Endothelial cell of umbilical vein (primary cell): ENCODE measurements around the gene ST8SIA2. TPM values are rescaled to one million over a fixed set of nuclear protein-coding genes. Genes with fewer than 3 reads are reported as not detected.

Experiments used
- BruUV-seq: library from RNA; stranded (reverse); fragments of 400-500 nt; replicated peaks from 2 replicates; lab custom pipeline; 2021; lab: Mats Ljungman, UMichigan
- CTCF ChIA-PET: fragments of 300-600, 350-600 bp; sonication (Branson Sonifier 250); formaldehyde crosslinking; loops from one replicate; lab custom pipeline; 2021; ENCODE audit warnings: antibody characterized with exemption, inconsistent platforms; lab: Charles Lee
- POLR2A ChIA-PET: fragments of 300-600, 350-600 bp; sonication (Branson Sonifier 250); formaldehyde crosslinking; loops from one replicate; lab custom pipeline; 2021; ENCODE audit warnings: antibody characterized with exemption, inconsistent platforms; lab: Charles Lee
- DNase-seq: peaks from one replicate; pipeline ENCODE4 v3.0.0-alpha.2; 2011; ENCODE audit warnings: low read depth, low spot score
- FAIRE-seq: peaks from 2 replicates; lab custom pipeline; 2011; peaks lifted over from hg19 to GRCh38; lab: Jason Lieb, UNC
- H2AFZ ChIP-seq: 2 replicates; pipeline ENCODE4 v1.6.0; 2012; ENCODE audit warnings: low read depth, low read length, control low read depth, inconsistent platforms
- H3K27ac ChIP-seq: 2 replicates; pipeline ENCODE4 v1.5.1; 2011; ENCODE audit warnings: low read depth, mild to moderate bottlenecking, control low read depth, low read length, moderate library complexity; ENCODE audit not compliant: insufficient read depth
- H3K27me3 ChIP-seq, 2 experiments: 2 replicates each; pipeline versions ENCODE4 v1.6.0 to v1.6.1; 2011; ENCODE audit warnings: low read length in 2 of 2, mixed read lengths in 1 of 2; ENCODE audit not compliant: control insufficient read depth in 2 of 2, insufficient read depth in 2 of 2
- H3K36me3 ChIP-seq, 2 experiments: 2 replicates in 1 of 2; 3 replicates in 1 of 2; pipeline ENCODE4 v1.5.1; 2011; ENCODE audit warnings: low read length in 2 of 2, mild to moderate bottlenecking in 1 of 2, moderate library complexity in 1 of 2; ENCODE audit not compliant: control insufficient read depth in 2 of 2, insufficient read depth in 2 of 2; ENCODE audit errors: extremely low read depth in 1 of 2
- H3K4me1 ChIP-seq: 3 replicates; pipeline ENCODE4 v1.5.1; 2011; ENCODE audit warnings: mild to moderate bottlenecking, low read length; ENCODE audit not compliant: control insufficient read depth, insufficient read depth; ENCODE audit errors: extremely low read depth
- H3K4me2 ChIP-seq: 2 replicates; pipeline ENCODE4 v1.6.1; 2011; ENCODE audit warnings: low read length, control low read depth, mixed read lengths; ENCODE audit not compliant: insufficient read depth
- H3K4me3 ChIP-seq, 3 experiments: fragments of 200-600 bp in 1 of 3; sonication (generic), shearing (Covaris generic) in 1 of 3; replicated peaks in 1 of 3; 2 replicates each; pipeline ENCODE4 v1.5.1; 2011 to 2016; ENCODE audit warnings: control low read depth in 3 of 3, low read length in 3 of 3, mild to moderate bottlenecking in 2 of 3, inconsistent platforms in 1 of 3, low read depth in 1 of 3, moderate library complexity in 1 of 3; ENCODE audit not compliant: insufficient read depth in 1 of 3
- H3K79me2 ChIP-seq: 2 replicates; pipeline ENCODE4 v1.6.0; 2012; ENCODE audit warnings: low read length, inconsistent platforms; ENCODE audit not compliant: control insufficient read depth, insufficient read depth
- H3K9ac ChIP-seq: replicated peaks from 2 replicates; pipeline ENCODE3; 2011; ENCODE audit warnings: low read length, control low read depth; ENCODE audit not compliant: insufficient read depth; ENCODE audit errors: extremely low read depth
- H3K9me1 ChIP-seq: replicated peaks from 3 replicates; pipeline ENCODE4 v1.6.0; 2011; ENCODE audit warnings: mild to moderate bottlenecking, low read length; ENCODE audit not compliant: control insufficient read depth, insufficient read depth; ENCODE audit errors: extremely low read depth
- H3K9me3 ChIP-seq: replicated peaks from 2 replicates; pipeline ENCODE4 v1.5.1; 2012; ENCODE audit warnings: low read length, inconsistent platforms; ENCODE audit not compliant: control insufficient read depth, insufficient read depth
- H4K20me1 ChIP-seq: replicated peaks from 2 replicates; pipeline ENCODE3; 2011; ENCODE audit warnings: mild to moderate bottlenecking, low read length; ENCODE audit not compliant: control insufficient read depth, insufficient read depth; ENCODE audit errors: extremely low read depth
- CTCF ChIP-seq, 2 donors: IDR thresholded peaks; 1 replicate in 1 of 2; 2 replicates in 1 of 2; pipeline ENCODE4 v1.5.1; 2011; ENCODE audit warnings: low read length in 2 of 2, mild to moderate bottlenecking in 2 of 2, moderate library complexity in 2 of 2, control low read depth in 1 of 2, inconsistent platforms in 1 of 2, low read depth in 1 of 2; ENCODE audit not compliant: insufficient read depth in 1 of 2; ENCODE audit errors: extremely low read depth in 1 of 2
- EZH2 ChIP-seq: IDR thresholded peaks from 2 replicates; pipeline ENCODE4 v1.6.1; 2012; ENCODE audit warnings: borderline replicate concordance, low read depth, mild to moderate bottlenecking, moderate library complexity, low read length, inconsistent platforms; ENCODE audit not compliant: severe bottlenecking
- FOS ChIP-seq: IDR thresholded peaks from 2 replicates; pipeline ENCODE4 v1.6.1; 2011; ENCODE audit warnings: mild to moderate bottlenecking, low read length, moderate library complexity, borderline replicate concordance; ENCODE audit not compliant: insufficient read depth
- GATA2 ChIP-seq: IDR thresholded peaks from 2 replicates; pipeline ENCODE4 v1.7.0; 2011; ENCODE audit warnings: low read depth, mild to moderate bottlenecking, moderate library complexity, mixed read lengths, low read length; ENCODE audit not compliant: insufficient read length, insufficient read depth
- JUN ChIP-seq: IDR thresholded peaks from 2 replicates; pipeline ENCODE4 v1.6.1; 2011; ENCODE audit warnings: borderline replicate concordance, low read depth; ENCODE audit not compliant: insufficient read length, insufficient read depth
- MAX ChIP-seq: IDR thresholded peaks from 2 replicates; pipeline ENCODE4 v1.6.1; 2011; ENCODE audit not compliant: insufficient read depth, insufficient read length
- MYC ChIP-seq: IDR thresholded peaks from one replicate; pipeline ENCODE4 v1.6.1; 2011; ENCODE audit warnings: mild to moderate bottlenecking, low read depth, low read length
- POLR2A ChIP-seq: IDR thresholded peaks from 2 replicates; pipeline ENCODE4 v1.6.1; 2012; ENCODE audit warnings: low read depth, mild to moderate bottlenecking, control low read depth, low read length
- POLR2AphosphoS5 ChIP-seq: IDR thresholded peaks from 2 replicates; pipeline ENCODE4 v1.6.1; 2012; ENCODE audit warnings: low read depth, mild to moderate bottlenecking, control low read depth, low read length, moderate library complexity; ENCODE audit not compliant: insufficient read depth
- dilution Hi-C: fragments of 300-500 bp; cut with MboI; formaldehyde crosslinking; loops from one replicate; pipeline ENCODE4 v1.15.0; 2019; ENCODE audit warnings: low sequenced_read_pairs; ENCODE audit not compliant: extremely low pct_ligation_motif_present
- intact Hi-C: fragments of 100-400 bp; cut with micrococcal nuclease; formaldehyde crosslinking; loops from one replicate; pipeline ENCODE4 v1.10.0; 2022
- polyA plus RNA-seq, 4 experiments: library from polyadenylated mRNA; depleted of rRNA in 3 of 4; stranded (reverse) in 3 of 4; unstranded in 1 of 4; fragments of >200 nt; gene quantifications; 2 replicates each; pipeline versions ENCODE4 v1.2.1 to v1.2.3, GENCODE V29; 2011 to 2012; ENCODE audit warnings: missing spikeins in 1 of 4
- total RNA-seq: library from RNA; stranded (reverse); gene quantifications from 2 replicates; pipeline ENCODE4 v1.2.3, GENCODE V29; 2021

The ST8SIA2 gene
- total and polyA plus RNA-seq, 2 donors (not counting 3 experiments of a cell fraction or from before 2014, with no cell fraction given) = 0.35 to 0.46 TPM

GRCh38 chr15:92375057-92375456 is 18.6 kb upstream of the ST8SIA2 start:
- ChIA-PET CTCF (no interaction called here), POLR2A (no interaction called here)
- Histone ChIP-seq H3K9me1 (no peaks in the 10 kb centered on the region), H3K4me3 (no peak overlapping the region), H2AFZ (no peak overlapping the region), H3K9me3 (no peaks in the 10 kb centered on the region), H3K79me2 (no peaks in the 10 kb centered on the region), H3K36me3 (no peaks in the 10 kb centered on the region), H3K4me1 (no peaks in the 10 kb centered on the region), H3K4me2 (no peak overlapping the region), H3K27me3 (no peaks in the 10 kb centered on the region), H4K20me1 (no peaks in the 10 kb centered on the region), H3K27ac (no peak overlapping the region), H3K9ac (no peak overlapping the region)
- no TSS peak for BruUV-seq
- intact Hi-C loops = no loop called here
- TF ChIP-seq CTCF (IDR thresholded peaks at IDR 0.05; ENCODE audit: extremely low read depth in 1 of 2, insufficient read depth in 1 of 2, low read depth in 1 of 2, low read length in 2 of 2) (no peak), JUN (no peak), EZH2 (no peak), POLR2A (no peak), GATA2 (no peak), MYC (no peak), MAX (no peak), POLR2AphosphoS5 (no peak), FOS (no peak)
- DNase-seq (no peak), FAIRE-seq (no peak)
- dilution Hi-C loops = no loop called here
